HepG2 (cell line): ENCODE measurements around the gene ADGRG1. TPM values are rescaled to one million over a fixed set of nuclear protein-coding genes. Genes with fewer than 3 reads are reported as not detected.

Experiments used
- ADNP ChIP-seq: sonication (generic); formaldehyde crosslinking; IDR thresholded peaks from 2 replicates; pipeline ENCODE4 v1.4.0; 2020; ENCODE audit warnings: missing genetic modification reagents
- AGO1 ChIP-seq: fragments of 200-400 bp; formaldehyde crosslinking; IDR thresholded peaks from 2 replicates; pipeline ENCODE4 v1.6.1; 2017; ENCODE audit warnings: mild to moderate bottlenecking, low read depth, low read length, moderate library complexity; ENCODE audit not compliant: poor library complexity, severe bottlenecking
- ATF7 ChIP-seq, 2 experiments: fragments of 450-650 bp in 1 of 2; sonication (generic) in 1 of 2; formaldehyde crosslinking in 1 of 2; IDR thresholded peaks; 2 replicates each; pipeline versions ENCODE4 v1.4.0 to v1.6.1; 2016 to 2020; ENCODE audit warnings: antibody characterized with exemption in 1 of 2, mild to moderate bottlenecking in 1 of 2, missing genetic modification reagents in 1 of 2
- CEBPB ChIP-seq: IDR thresholded peaks from 2 replicates; pipeline ENCODE4 v1.6.1; 2011; ENCODE audit warnings: low read depth, low read length, improper control_type of control experiment, borderline replicate concordance
- CEBPG ChIP-seq: IDR thresholded peaks from 2 replicates; pipeline ENCODE4 v1.6.1; 2016
- FOSL1 ChIP-seq: sonication (generic); formaldehyde crosslinking; IDR thresholded peaks from 2 replicates; pipeline ENCODE4 v1.9.0; 2021; ENCODE audit warnings: missing genetic modification reagents, borderline replicate concordance
- PAWR ChIP-seq: sonication (generic); formaldehyde crosslinking; IDR thresholded peaks from 2 replicates; pipeline ENCODE4 v1.4.0; 2020; ENCODE audit warnings: missing genetic modification reagents, mild to moderate bottlenecking, borderline replicate concordance
- ZBTB1 ChIP-seq: sonication (generic); formaldehyde crosslinking; IDR thresholded peaks from 2 replicates; pipeline ENCODE4 v1.4.0; 2020; ENCODE audit warnings: missing genetic modification reagents, borderline replicate concordance
- ZNF235 ChIP-seq: sonication (generic); formaldehyde crosslinking; IDR thresholded peaks from 2 replicates; pipeline ENCODE4 v1.8.1; 2023; ENCODE audit warnings: mild to moderate bottlenecking, missing genetic modification reagents, borderline replicate concordance
- ZNF260 ChIP-seq: sonication (generic); formaldehyde crosslinking; IDR thresholded peaks from 2 replicates; pipeline ENCODE4 v1.4.0; 2020; ENCODE audit warnings: missing genetic modification reagents, low read depth, mild to moderate bottlenecking, borderline replicate concordance
- ZNF292 ChIP-seq: sonication (generic); formaldehyde crosslinking; IDR thresholded peaks from 2 replicates; pipeline ENCODE4 v1.8.1; 2022; ENCODE audit warnings: mild to moderate bottlenecking, low read depth, missing genetic modification reagents, borderline replicate concordance
- ZNF333 ChIP-seq: sonication (generic); formaldehyde crosslinking; IDR thresholded peaks from 2 replicates; pipeline ENCODE4 v1.4.0; 2020; ENCODE audit warnings: mild to moderate bottlenecking, missing genetic modification reagents, borderline replicate concordance
- ZNF572 ChIP-seq: sonication (generic); formaldehyde crosslinking; IDR thresholded peaks from 2 replicates; pipeline ENCODE4 v1.5.1; 2020; ENCODE audit warnings: mild to moderate bottlenecking, missing genetic modification reagents
- ZNF629 ChIP-seq: sonication (generic); formaldehyde crosslinking; conservative IDR thresholded peaks from 2 replicates; pipeline ENCODE4 v1.5.0; 2020; ENCODE audit warnings: missing genetic modification reagents
- ZNF652 ChIP-seq: IDR thresholded peaks from 2 replicates; pipeline ENCODE4 v1.6.1; 2016; ENCODE audit warnings: low read depth, borderline replicate concordance
- ZNF703 ChIP-seq: sonication (generic); formaldehyde crosslinking; IDR thresholded peaks from 2 replicates; pipeline ENCODE4 v1.5.1; 2020; ENCODE audit warnings: missing genetic modification reagents, mild to moderate bottlenecking, moderate library complexity, borderline replicate concordance
- ZNF768 ChIP-seq: sonication (generic); formaldehyde crosslinking; IDR thresholded peaks from 2 replicates; pipeline ENCODE4 v1.4.0; 2020; ENCODE audit warnings: missing genetic modification reagents
- ZNF776 ChIP-seq: sonication (generic); formaldehyde crosslinking; IDR thresholded peaks from 2 replicates; pipeline ENCODE4 v1.4.0; 2020; ENCODE audit warnings: mild to moderate bottlenecking, missing genetic modification reagents
- ZNF816 ChIP-seq: sonication (generic); formaldehyde crosslinking; IDR thresholded peaks from 2 replicates; pipeline ENCODE4 v1.8.0; 2022; ENCODE audit warnings: missing genetic modification reagents, mild to moderate bottlenecking, borderline replicate concordance
- polyA plus RNA-seq, 8 experiments: library from polyadenylated mRNA; depleted of rRNA in 3 of 8; stranded (reverse) in 7 of 8; unstranded in 1 of 8; fragments of >200 nt; fragmentation: Illumina TruSeq in 4 of 8; extraction: Trizol in 4 of 8; gene quantifications; 2 replicates each; pipeline versions ENCODE4 v1.2.1 to v1.2.3, GENCODE V29; 2011 to 2016; ENCODE audit warnings: low read depth in 4 of 8, missing spikeins in 1 of 8, mixed read lengths in 1 of 8; ENCODE audit not compliant: insufficient read depth in 1 of 8
- total RNA-seq, 5 experiments: library from RNA; depleted of rRNA; stranded (reverse); fragments of >200 nt; fragmentation: Illumina TruSeq; extraction: Trizol; gene quantifications; 2 replicates each; pipeline ENCODE4 v1.2.3, GENCODE V29; 2016; ENCODE audit warnings: low read depth in 1 of 5
- TF ChIP-seq, protein P1 (sequence below): sonication (generic); formaldehyde crosslinking; IDR thresholded peaks from 2 replicates; pipeline ENCODE4 v1.9.0; 2022; ENCODE audit warnings: low read depth, missing genetic modification reagents
- TF ChIP-seq, protein P2 (sequence below): sonication (generic); formaldehyde crosslinking; IDR thresholded peaks from 2 replicates; pipeline ENCODE4 v1.9.0; 2021; ENCODE audit warnings: missing genetic modification reagents, borderline replicate concordance
- TF ChIP-seq, protein P3 (sequence below): IDR thresholded peaks from 2 replicates; pipeline ENCODE4 v1.6.1; 2016; ENCODE audit warnings: low read depth
- TF ChIP-seq, protein P4 (sequence below): IDR thresholded peaks from 2 replicates; pipeline ENCODE4 v1.6.1; 2016; ENCODE audit warnings: mild to moderate bottlenecking, missing biosample characterization, missing genetic modification reagents

ADGRG1 gene
- total and polyA plus RNA-seq, 2 of the 13 experiments (the other 11 are each of a cell fraction or from before 2014, with no cell fraction given): 2.7 to 5.9 TPM

DNA sequence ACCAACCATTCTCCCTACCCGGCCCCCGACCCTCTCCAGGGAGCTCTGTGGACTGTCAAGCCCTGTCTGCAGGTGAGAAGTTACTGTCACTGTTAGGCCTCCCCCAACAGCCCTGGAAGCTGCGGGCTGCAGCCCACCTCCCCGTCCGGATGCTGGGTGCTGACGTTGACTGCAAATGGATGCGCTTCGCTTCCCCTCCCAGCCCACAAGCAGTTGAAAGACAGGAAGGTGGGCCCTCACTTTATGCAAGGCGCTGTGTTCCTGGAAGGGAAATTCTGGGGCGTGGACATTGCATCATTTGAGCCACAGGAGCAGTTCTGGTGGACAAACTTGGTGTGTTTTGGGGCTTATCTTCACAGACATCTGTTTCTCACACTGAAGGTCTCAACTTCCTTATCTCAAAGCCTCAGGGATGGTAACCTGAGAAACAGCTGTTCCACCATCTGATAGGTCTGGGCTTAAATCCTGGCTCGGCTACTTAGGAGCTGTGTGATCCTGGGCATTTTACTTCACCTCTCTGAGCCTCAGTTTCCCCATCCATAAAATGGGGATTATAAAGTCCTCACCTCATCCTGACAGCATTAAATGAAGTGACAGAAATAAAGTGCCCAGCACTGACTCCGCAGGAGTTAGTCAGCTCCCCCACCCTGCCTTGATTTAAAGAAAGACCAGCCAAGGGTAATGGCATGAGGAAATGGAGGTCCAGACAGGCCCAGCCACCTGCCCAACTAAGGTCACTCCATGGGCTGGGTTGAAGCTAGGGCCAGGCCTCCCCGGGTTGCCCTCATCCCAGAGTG is 61.5 kb downstream of the ADGRG1 start (continued):
- TF ChIP-seq, protein P1, sequence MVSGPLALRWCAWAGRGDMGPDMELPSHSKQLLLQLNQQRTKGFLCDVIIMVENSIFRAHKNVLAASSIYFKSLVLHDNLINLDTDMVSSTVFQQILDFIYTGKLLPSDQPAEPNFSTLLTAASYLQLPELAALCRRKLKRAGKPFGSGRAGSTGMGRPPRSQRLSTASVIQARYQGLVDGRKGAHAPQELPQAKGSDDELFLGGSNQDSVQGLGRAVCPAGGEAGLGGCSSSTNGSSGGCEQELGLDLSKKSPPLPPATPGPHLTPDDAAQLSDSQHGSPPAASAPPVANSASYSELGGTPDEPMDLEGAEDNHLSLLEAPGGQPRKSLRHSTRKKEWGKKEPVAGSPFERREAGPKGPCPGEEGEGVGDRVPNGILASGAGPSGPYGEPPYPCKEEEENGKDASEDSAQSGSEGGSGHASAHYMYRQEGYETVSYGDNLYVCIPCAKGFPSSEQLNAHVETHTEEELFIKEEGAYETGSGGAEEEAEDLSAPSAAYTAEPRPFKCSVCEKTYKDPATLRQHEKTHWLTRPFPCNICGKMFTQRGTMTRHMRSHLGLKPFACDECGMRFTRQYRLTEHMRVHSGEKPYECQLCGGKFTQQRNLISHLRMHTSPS (CRISPR knock-in tag): no peak
- TF ChIP-seq ZNF816 (no peak), ATF7 (IDR thresholded peaks at IDR 0.05) (no peak), ATF7 (CRISPR knock-in tag; IDR thresholded peaks at IDR 0.05) (no peak), ZNF629 (peak; percentile 85), PAWR (CRISPR knock-in tag) (no peak), ZNF652 (CRISPR knock-in tag) (no peak), ADNP (CRISPR knock-in tag) (no peak), CEBPG (CRISPR knock-in tag) (peak; percentile 26; the same call in 1 of the 2 replicates), ZNF333 (CRISPR knock-in tag) (no peak), ZNF235 (CRISPR knock-in tag) (no peak), ZNF768 (peak; percentile 30; the same call in 1 of the 2 replicates), CEBPB (peak; percentile 29; the same call in 1 of the 2 replicates), ZNF572 (CRISPR knock-in tag) (no peak), ZNF776 (0 out of 2 replicates have a peak, but pooled peaks have one; percentile 25), ZNF703 (CRISPR knock-in tag) (peak; percentile 4; the same call in 1 of the 2 replicates), ZBTB1 (no peak), FOSL1 (CRISPR knock-in tag) (no peak), ZNF292 (CRISPR knock-in tag) (0 out of 2 replicates have a peak, but pooled peaks have one; percentile 10), ZNF260 (CRISPR knock-in tag) (no peak), AGO1 (no peak)
- TF ChIP-seq, protein P2, sequence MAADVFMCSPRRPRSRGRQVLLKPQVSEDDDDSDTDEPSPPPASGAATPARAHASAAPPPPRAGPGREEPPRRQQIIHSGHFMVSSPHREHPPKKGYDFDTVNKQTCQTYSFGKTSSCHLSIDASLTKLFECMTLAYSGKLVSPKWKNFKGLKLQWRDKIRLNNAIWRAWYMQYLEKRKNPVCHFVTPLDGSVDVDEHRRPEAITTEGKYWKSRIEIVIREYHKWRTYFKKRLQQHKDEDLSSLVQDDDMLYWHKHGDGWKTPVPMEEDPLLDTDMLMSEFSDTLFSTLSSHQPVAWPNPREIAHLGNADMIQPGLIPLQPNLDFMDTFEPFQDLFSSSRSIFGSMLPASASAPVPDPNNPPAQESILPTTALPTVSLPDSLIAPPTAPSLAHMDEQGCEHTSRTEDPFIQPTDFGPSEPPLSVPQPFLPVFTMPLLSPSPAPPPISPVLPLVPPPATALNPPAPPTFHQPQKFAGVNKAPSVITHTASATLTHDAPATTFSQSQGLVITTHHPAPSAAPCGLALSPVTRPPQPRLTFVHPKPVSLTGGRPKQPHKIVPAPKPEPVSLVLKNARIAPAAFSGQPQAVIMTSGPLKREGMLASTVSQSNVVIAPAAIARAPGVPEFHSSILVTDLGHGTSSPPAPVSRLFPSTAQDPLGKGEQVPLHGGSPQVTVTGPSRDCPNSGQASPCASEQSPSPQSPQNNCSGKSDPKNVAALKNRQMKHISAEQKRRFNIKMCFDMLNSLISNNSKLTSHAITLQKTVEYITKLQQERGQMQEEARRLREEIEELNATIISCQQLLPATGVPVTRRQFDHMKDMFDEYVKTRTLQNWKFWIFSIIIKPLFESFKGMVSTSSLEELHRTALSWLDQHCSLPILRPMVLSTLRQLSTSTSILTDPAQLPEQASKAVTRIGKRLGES: no peak
- TF ChIP-seq, protein P3, sequence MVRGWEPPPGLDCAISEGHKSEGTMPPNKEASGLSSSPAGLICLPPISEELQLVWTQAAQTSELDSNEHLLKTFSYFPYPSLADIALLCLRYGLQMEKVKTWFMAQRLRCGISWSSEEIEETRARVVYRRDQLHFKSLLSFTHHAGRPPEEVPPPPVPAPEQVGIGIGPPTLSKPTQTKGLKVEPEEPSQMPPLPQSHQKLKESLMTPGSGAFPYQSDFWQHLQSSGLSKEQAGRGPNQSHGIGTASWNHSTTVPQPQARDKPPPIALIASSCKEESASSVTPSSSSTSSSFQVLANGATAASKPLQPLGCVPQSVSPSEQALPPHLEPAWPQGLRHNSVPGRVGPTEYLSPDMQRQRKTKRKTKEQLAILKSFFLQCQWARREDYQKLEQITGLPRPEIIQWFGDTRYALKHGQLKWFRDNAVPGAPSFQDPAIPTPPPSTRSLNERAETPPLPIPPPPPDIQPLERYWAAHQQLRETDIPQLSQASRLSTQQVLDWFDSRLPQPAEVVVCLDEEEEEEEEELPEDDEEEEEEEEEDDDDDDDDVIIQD: no peak
- TF ChIP-seq, protein P4, sequence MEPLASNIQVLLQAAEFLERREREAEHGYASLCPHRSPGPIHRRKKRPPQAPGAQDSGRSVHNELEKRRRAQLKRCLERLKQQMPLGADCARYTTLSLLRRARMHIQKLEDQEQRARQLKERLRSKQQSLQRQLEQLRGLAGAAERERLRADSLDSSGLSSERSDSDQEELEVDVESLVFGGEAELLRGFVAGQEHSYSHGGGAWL (CRISPR knock-in tag): no peak
